HG03442 (cell line): ENCODE data around the gene AURKA.

Source experiments
- ATAC-seq: cut with Tn5 transposase; IDR thresholded peaks from one replicate; pipeline ENCODE4 v1.9.1; 2021; ENCODE audit warnings: mild to moderate bottlenecking, moderate library complexity; ENCODE audit not compliant: unreplicated experiment

AURKA gene

DNA sequence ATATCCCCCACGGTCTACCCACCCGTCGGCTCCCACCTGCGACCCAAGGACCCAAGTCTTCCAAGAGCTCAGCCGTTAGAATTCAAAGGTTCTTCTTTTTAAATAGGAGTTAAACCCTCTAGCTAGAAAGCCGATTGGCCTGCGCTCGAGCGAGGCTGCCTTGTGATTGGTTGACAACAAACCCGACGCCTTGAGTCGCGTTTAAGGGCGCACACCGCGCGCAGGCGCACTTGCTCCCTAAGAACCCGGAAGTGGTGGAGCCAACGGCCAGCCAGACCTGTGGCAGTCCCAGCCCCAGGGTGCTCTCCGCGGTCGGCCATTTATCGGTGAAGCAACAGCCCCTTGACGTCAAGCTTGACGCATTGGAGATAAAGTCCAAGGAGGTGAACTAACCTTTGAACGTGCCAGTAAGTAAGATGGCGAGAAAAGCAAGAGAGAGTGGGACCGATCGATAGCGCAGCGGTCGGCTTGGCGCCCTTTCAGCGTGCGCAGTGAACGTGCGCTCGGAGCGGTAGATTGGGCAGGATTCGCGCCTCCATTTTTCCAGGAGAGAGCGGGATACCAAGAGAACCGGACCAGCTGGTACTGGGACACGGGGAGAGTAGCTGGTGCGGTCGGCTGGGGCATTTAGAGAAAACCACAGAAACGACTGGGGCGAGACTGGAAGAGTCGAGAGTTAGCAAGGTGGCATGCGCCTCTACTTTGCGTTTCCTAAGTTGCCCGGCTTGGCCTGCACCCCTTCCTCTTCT lies at the start of gene AURKA, which contains the start of gene CSTF1:
AURKA (minus strand) TSS at position 84 of the 749 bp plus-strand sequence. CDS start 4,018 bp downstream, outside the sequence.
CSTF1 (plus strand) TSS at position 514 of the 749 bp plus-strand sequence. CDS start 2,908 bp downstream, outside the sequence.
- peak; percentile 91 for ATAC-seq

DNA sequence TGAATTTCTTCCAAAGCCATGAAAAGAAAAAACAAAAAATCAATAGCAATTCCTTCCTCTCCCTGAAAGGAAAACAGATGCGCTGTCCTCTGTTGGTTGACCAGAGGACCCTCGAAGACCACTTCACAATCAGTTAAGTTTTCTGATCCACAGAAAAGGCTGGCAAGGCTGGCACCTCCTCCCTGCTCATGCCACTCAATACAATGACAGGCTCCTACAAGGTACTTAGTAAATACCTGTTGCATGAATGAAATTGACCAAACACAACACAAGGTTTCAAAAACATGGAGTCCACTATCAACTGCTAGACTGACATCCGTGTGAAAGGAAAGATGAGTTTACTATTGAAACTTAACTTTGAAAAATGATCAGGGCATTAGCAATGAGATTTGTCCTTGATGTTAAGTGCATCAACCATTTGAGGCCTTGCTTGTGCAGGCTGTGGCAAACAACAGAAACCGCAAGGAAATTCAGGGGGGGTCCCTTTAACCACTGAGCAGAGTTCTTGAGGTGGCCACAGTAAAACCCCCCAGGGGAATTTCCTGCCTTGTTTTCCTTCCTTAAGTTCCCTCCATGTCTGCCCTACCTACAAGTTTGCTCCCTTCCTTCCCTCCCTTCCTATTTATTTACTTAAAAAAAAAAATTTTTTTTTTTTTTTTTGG lies 48.5 kb upstream of the AURKA start:
- ATAC-seq: peak; percentile 77

DNA sequence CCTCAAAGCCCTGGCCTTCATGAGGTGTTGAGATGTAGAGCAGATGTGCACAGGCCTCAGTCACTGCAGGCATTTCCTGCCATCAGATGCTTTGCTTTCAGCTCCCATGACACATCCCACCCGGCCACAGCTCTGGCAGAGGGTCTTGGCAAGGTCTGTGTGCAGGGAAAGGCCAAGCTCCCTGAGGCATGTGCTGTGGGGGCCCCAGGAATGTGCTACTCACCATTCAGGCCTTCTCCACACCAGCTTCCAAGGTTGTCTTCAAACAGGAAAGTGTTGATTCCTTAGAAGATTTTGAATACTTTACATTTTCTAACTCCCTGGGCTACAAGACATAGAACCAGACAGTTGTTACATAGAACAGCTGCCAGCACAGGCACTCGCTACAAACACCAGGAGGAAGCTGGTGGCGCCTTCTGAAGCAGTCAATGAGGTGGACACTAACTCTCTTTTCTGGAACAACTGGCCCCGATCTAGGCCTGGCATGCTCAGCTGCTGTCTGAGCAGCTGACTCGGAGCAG lies 47.8 kb upstream of the AURKA start:
- ATAC-seq: no peak

DNA sequence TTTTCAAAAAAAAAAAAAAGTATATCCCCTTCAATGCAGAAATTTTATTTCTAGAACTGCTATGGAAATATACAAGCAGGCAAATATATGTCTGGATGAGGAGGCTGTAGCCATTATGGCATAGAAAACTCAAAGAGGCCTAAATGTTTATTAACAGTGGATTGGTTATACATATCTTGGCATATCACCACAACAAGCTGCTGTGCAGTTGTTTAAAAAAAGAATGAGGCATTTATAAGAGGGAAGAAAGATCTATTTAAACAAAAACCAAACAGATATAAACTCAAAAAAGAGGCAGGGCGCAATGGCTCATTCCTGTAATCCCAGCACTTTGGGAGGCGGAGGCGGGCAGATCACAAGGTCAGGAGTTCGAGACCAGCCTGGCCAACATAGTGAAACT lies 46.3 kb upstream of the AURKA start:
- ATAC-seq: no peak

DNA sequence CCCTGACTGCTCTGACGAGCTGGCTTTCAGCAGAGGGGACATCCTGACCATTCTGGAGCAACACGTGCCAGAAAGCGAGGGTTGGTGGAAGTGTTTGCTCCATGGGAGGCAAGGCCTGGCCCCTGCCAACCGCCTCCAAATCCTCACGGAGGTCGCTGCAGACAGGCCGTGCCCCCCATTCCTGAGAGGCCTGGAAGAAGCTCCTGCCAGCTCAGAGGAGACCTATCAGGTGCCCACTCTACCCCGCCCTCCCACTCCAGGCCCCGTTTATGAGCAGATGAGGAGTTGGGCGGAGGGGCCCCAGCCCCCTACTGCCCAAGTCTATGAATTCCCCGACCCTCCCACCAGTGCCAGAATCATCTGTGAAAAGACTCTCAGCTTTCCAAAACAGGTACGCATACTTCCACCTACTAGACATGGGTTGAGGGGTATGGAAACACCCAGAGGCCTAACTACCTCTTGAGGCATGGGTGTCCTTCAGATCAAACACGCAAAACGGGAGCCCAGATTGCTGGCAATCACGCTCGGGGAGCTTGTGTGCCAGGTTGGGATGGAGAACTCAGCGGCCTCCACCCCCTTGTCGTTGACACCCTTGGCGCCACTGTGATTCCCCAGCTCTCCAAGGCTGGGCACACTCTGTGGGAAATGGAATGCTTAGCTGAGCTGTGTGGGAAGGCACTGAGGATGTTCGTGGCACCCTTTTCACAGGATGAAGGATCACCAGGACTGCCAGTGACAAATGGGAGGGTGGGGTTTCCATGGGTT lies 45.4 kb upstream of the AURKA start:
- no peak for ATAC-seq

DNA sequence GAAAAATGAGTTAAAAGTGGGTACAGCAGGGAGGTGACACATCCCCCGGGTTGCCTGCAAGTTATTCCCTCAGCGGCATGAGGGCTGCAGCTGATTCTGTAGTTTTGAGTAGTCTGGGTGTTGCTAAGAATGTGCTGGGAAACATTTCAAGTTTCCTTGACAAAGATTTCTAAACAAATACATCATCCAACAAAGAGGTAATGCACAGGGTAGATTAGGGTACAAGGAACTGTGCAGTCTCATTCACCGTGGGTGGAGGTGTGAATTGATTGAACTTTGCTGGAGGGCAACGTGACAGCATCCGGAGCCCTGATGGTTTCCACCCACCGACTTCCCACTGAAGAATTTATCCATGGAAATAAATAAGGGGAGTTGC lies 41.9 kb upstream of the AURKA start:
- no peak for ATAC-seq

DNA sequence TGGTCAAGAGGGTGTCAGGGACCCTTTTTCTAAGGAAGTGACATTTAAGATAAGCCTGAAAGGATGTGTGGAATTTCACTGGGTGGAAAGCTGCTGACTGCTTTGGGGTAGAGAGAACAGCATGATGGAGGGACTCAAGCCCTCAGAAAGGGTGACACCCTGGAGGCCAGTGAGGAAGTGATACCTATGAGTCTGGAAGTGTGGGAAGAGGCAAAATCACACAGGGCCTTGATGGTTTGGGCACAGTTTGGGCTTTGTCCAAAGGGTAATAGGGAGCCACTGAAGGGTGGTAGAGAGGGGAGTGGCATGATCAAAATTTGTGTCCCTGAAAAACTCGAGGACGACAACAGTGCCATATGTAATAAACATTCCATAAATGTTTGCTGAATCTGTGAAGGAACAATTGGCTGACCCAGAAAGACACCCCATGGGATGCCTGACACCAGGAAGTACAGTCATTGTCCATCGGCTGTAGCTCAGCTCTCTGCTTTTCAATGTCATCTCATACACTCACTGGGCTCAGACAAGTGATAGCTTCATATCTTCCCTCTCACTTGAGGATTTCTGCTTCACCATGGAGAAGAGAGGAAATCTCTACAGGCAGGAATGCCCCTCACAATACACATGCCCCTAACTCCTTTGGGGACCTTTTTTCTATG lies 41.3 kb upstream of the AURKA start:
- no peak for ATAC-seq

DNA sequence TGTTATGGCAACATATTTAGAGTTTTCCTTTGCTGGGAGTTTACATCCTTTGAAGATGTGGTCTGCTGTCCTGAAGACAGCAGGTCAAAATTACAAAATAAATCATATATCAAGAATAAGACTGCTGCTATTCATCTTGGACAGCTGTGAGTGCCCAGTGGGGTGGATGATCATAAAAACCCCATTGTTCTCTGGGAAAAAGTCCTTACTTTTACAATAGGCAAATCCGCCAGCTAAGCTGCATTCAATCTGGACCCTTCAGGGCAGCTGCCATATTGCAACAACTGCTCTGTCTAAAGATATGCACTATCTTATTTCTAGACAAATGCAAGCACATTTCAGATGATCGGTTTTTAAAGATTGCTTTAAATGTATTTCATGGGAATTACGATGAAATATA lies 39.5 kb upstream of the AURKA start:
- ATAC-seq: no peak

DNA sequence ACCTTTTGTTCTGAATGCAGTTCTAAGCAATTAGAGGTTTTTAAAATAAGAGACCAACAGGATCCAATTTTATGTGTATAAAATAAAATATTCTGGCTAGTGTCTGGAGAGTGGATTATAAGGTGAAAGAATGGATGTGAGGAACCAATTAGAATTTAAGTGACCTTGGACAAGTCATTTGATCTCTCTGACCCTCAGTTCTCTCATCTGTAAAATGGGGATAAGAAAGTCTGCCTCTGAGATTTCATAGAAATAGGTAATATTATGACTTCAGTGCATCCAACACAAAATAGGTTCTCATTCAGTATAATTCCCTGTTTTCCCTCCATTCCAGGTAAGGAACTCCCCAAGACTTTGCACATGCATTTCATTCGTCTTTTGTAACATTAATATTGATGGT lies 38.9 kb upstream of the AURKA start:
- ATAC-seq: no peak

DNA sequence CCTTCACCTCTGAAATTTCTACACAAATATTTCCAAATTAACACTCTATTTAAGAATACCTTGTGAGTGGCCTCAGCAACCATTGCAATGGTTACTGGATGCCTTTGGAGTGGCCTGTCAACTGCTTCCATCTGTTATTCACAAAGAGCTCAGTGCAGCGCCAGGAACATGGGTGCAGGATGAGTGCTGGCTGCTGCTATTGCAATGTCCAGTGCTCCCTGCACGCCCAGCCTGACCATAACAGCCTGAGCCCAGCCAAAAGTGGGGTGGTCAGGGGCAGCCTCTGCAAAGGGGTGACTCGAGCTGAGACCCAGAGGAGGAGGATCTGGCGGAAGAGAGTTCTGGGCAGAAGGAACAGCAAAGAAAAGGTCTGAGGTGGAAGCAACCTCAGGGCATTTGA lies 38.4 kb upstream of the AURKA start:
- no peak for ATAC-seq

DNA sequence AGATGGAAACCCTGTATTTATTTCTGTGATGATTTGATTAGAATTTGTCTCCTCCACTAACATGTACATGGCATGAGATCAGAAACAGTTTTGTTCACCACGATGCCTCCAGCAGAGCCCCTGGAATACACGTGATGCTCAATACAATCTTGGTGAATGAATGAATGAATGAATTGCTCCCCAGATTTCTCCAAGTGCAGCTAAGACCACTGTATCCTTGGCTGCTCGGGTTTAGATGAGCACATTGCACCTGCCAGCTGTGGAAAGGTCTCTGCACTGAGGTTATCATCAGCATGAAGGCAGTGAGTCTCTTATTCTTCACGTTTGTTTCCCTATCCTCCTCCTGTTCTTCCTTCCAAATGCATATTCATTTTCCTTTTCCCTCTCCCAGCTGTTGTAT lies 37.9 kb upstream of the AURKA start:
- ATAC-seq: no peak

DNA sequence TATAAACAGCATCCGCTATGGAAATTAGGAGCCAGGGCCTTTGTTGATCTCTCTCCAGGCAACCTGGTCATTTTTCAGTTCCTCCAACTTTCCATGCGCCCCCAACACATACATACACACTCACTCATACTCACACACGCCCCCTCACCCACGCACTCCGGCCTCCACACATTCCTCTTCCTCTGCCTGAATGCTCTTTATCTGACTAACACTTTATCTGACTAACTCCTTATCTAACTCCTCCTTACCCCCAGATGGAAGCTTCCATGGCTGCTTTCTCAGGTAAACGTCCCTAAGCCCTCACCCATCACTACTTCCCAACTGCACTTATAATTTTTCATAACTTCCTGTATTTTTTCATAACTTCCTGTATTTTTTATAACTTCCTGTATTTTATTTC lies 37.5 kb upstream of the AURKA start:
- no peak for ATAC-seq

DNA sequence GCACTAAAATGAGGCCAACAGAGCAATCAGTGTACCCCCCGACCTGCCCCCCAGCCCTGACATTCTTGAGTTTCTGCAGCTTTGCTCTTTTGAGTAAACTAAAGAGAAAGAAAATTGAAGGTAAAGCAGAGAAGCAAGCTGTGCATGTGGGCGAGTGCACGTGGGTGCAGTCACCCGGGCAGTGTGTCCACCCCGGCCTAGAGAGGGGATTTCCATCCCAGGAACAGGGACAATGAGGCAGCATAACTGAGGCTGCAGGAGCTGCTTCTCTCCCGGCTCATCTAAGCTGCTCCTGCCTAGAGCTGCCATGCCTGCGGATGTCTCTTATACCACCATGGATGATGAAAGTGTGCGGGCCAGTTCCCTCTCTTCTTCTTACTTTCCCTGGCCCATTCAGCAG lies 36.9 kb upstream of the AURKA start:
- ATAC-seq: no peak

DNA sequence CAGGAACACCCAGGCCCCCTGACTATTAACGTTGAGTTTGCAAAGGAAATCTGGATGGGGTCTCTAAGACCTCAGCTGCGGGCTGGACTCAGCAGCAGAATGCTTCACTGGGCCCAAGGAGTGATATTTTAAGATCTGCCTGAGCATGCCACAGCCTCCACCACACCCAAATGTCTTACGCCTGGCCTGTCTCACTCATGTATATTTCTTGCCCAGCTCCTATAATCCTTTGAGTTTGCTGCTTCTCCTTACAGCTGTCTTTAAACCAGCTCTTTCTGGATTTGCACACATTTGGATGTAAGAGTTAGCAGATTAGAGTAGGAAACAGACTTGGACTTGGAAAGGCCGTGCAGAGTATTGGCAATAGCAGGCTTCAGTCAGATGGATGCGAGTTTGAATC lies 36.4 kb upstream of the AURKA start:
- no peak for ATAC-seq

DNA sequence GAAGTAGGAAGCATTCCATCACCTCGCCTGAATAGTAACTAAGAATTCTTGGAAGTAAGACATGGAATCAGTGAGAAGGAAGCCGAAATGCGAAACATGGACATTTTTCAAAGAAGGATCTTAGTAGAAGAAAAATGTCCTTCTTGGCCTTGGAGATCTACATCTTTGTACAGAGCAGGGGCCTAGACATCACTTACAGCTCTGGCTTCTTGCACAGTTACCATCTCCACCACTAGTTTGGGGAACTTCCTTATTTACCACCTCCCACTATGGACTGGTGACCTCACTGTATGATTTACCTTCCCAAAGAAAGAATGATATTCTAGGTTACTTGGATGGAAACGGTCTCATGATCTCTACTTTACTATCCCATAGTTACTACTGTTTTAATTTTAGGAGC lies 35.8 kb upstream of the AURKA start:
- ATAC-seq: no peak

DNA sequence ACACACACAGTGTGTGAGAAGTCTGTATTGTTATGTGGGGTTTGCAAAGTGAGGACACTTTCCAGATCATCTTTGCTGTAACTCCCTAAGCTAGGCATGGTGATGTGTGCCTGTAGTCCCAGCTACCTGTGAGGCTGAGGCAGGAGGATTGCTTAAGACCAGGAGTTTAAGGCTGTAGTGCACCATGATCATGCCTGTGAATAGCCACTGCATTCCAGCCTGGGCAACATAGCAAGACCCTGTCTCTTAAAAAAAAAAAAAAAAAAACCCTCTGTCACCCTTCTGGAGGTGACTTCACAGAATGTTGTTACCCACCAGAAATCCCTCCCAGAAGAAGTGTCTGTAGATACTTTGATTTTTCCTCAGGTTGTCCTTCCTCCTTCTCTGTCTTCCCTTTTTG lies 34.9 kb upstream of the AURKA start:
- ATAC-seq: no peak

DNA sequence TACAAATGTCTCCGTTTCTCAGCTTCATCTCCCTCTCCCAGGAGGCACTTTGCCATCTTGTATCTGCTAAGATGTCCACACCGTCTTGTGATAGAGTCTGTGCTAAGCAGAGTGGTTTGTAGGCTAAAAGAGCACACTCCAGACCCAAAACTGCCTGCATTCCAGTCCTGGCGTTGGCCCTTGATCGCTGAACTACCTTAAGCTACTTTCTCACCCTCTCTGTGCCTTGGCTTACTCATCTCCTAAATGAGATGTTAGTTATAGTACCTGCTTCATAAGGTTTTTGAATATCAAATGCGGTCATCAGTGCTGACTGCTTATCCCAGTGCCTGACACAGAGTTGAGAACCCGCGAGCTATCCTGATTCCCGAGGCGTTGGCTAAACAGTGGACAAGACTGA lies 34.0 kb upstream of the AURKA start:
- ATAC-seq: no peak

DNA sequence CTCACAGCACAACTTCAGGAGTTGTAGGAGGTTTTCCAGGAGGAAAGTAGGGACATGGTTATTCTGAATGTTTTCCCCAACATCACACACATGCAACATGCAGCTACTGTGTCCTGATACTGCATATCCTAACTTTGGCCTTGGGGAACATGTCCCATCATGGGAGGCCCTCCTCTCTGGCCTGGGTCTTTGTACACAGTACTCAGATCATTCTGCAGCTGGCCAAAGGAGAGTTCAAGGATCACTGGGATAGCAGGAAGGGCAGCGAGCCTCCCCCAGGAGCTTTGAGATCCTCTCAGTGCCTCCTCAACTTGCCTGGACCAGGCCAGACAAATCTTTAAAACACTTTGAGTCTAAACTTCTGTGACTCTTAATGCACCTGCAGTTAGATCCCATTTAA lies 32.9 kb upstream of the AURKA start:
- ATAC-seq: no peak

DNA sequence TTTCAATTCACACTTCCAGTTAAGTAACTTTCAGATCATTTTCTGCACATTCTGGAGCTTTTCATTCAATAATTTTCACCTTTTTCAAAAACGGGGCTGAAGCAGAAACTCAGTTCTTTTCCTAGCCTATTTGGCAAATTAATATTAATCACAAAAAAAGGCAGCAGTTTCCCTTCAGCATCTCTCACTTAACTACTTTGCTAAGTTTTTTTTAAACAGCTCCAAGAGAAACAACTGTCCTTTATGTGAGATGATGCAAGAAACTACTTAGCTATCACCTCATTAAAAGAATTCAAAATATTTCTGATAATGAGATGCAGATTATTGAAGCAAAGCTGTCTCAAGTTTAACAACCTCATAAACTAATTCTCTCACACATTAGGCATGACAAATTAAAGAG lies 31.9 kb upstream of the AURKA start:
- ATAC-seq: no peak

DNA sequence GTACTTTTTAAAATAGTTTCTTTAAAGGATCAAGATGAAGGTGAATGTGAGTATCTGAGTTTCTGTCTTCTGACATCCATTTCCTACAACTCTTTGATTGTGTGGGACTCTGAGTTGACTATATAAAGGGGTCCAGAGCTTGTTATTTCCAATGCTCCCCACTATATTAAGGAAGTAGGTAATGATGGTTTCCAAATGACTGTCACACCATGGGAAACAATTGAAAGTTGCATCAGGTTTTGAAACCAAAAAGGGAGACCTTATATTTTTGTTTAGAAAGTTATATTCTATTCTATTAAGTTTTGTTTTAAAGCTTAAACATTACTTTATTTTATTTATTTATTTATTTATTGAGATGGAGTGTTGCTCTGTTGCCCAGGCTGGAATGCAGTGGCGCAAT lies 31.2 kb upstream of the AURKA start:
- no peak for ATAC-seq

DNA sequence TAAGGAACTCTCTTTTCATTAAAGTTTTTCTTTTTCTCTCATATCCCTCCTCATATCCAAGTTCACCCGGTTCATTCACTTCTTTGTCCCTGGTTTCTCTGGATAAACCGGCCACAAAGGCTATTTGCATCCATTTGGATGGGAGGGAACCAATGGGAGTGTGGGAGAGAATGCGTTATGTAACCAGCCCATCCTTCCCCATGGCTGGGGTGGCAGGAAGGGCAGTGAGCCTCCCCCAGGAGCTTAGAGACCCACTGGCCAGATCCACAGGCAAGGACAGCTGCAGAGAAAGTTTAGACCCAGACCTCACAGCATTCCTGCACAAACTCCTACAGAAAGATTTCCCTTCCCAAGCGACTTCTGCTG lies 30.8 kb upstream of the AURKA start:
- no peak for ATAC-seq
